K562 (cell line): ENCODE measurements around the gene ARHGAP28. TPM values are rescaled to one million over a fixed set of nuclear protein-coding genes. Genes with fewer than 3 reads are reported as not detected.

Experiments used
- ATF1 ChIP-seq, 2 experiments: fragments of 450-650 bp in 1 of 2; IDR thresholded peaks; 2 replicates each; pipeline ENCODE4 v1.6.1; 2016; ENCODE audit warnings: missing compliant biosample characterization in 1 of 2, missing genetic modification characterization in 1 of 2
- CSDE1 ChIP-seq, 2 experiments: fragments of 450-650 bp; IDR thresholded peaks; 2 replicates each; pipeline ENCODE4 v1.6.1; 2016; ENCODE audit warnings: mild to moderate bottlenecking in 1 of 2
- ELF2 ChIP-seq: fragments of 250-450 bp; sonication (Bioruptor Pico); IDR thresholded peaks from 2 replicates; pipeline ENCODE4 v1.5.0; 2021; ENCODE audit warnings: mild to moderate bottlenecking
- FOXK1 ChIP-seq: sonication (generic); formaldehyde crosslinking; IDR thresholded peaks from 2 replicates; pipeline ENCODE4 v1.8.0; 2022; ENCODE audit warnings: missing genetic modification reagents, mild to moderate bottlenecking, borderline replicate concordance
- HCFC1 ChIP-seq: IDR thresholded peaks from 2 replicates; pipeline ENCODE4 v1.6.1; 2012; ENCODE audit warnings: low read depth, low read length, improper control_type of control experiment
- HDGF ChIP-seq: fragments of 450-650 bp; IDR thresholded peaks from 2 replicates; pipeline ENCODE4 v1.6.1; 2016
- MTA2 ChIP-seq: fragments of 450-650 bp; IDR thresholded peaks from 2 replicates; pipeline ENCODE4 v1.6.1; 2016; ENCODE audit warnings: low read depth
- NCOR1 ChIP-seq: fragments of 450-650 bp; IDR thresholded peaks from 2 replicates; pipeline ENCODE4 v1.6.1; 2016; ENCODE audit warnings: mild to moderate bottlenecking, moderate library complexity
- NELFE ChIP-seq: IDR thresholded peaks from 2 replicates; pipeline ENCODE4 v1.6.1; 2011; ENCODE audit warnings: mild to moderate bottlenecking; ENCODE audit not compliant: insufficient read depth, insufficient read length
- NONO ChIP-seq, 2 experiments: fragments of 200-400 bp in 1 of 2; fragments of 450-650 bp in 1 of 2; formaldehyde crosslinking in 1 of 2; IDR thresholded peaks; 2 replicates each; pipeline ENCODE4 v1.6.1; 2017; ENCODE audit warnings: low read depth in 2 of 2, mild to moderate bottlenecking in 2 of 2, moderate library complexity in 2 of 2, low read length in 1 of 2
- RBM15 ChIP-seq: fragments of 200-400 bp; formaldehyde crosslinking; IDR thresholded peaks from 2 replicates; pipeline ENCODE4 v1.6.1; 2018; ENCODE audit warnings: mild to moderate bottlenecking, low read length, moderate library complexity; ENCODE audit not compliant: insufficient read depth
- TCF7L2 ChIP-seq: fragments of 150-350 bp; IDR thresholded peaks from 2 replicates; pipeline ENCODE4 v1.6.1; 2016; ENCODE audit warnings: low read depth, mild to moderate bottlenecking, low read length, moderate library complexity
- TFAM ChIP-seq: fragments of 250-450 bp; sonication (Bioruptor Pico); conservative IDR thresholded peaks from 2 replicates; pipeline ENCODE4 v1.5.0; 2021; ENCODE audit warnings: mild to moderate bottlenecking, moderate library complexity
- ZBTB2 ChIP-seq: fragments of 450-650 bp; IDR thresholded peaks from 2 replicates; pipeline ENCODE4 v1.6.1; 2016; ENCODE audit warnings: antibody characterized with exemption
- ZNF165 ChIP-seq: fragments of 250-450 bp; sonication (Bioruptor Pico); IDR thresholded peaks from 2 replicates; pipeline ENCODE4 v1.4.0; 2020; ENCODE audit warnings: borderline replicate concordance
- ZNF609 ChIP-seq: sonication (generic); formaldehyde crosslinking; IDR thresholded peaks from 2 replicates; pipeline ENCODE4 v1.8.1; 2023; ENCODE audit warnings: missing genetic modification reagents, mild to moderate bottlenecking, borderline replicate concordance
- polyA plus RNA-seq, 8 experiments: library from polyadenylated mRNA; depleted of rRNA in 4 of 8; stranded (reverse) in 5 of 8; unstranded in 3 of 8; fragments of >200 nt; fragmentation: Nextera tagmentation in 2 of 8; fragmentation: Illumina TruSeq in 1 of 8; extraction: Ambion mirVana in 2 of 8; extraction: Trizol in 1 of 8; gene quantifications; 2 replicates each; pipeline versions ENCODE4 v1.2.1 to v1.2.3, GENCODE V29; 2011 to 2014; ENCODE audit warnings: inconsistent platforms in 1 of 8, missing spikeins in 1 of 8
- total RNA-seq, 7 experiments: library from RNA; depleted of rRNA in 6 of 7; stranded (reverse); fragments of >200 nt in 6 of 7; fragmentation: Illumina TruSeq in 2 of 7; extraction: Trizol in 2 of 7; gene quantifications; 2 replicates each; pipeline versions ENCODE4 v1.2.1 to v1.2.3, GENCODE V29; 2011 to 2021; ENCODE audit warnings: low replicate concordance in 1 of 7
- TF ChIP-seq, protein P1 (sequence below): sonication (generic); formaldehyde crosslinking; IDR thresholded peaks from 2 replicates; pipeline ENCODE4 v1.8.0; 2022; ENCODE audit warnings: missing genetic modification reagents, mild to moderate bottlenecking, borderline replicate concordance
- TF ChIP-seq, protein P2 (sequence below): fragments of 450-650 bp; IDR thresholded peaks from 2 replicates; pipeline ENCODE4 v1.6.1; 2017; ENCODE audit warnings: antibody characterized with exemption

The ARHGAP28 gene
- total and polyA plus RNA-seq, 9 of the 15 experiments (the other 6 are each of a cell fraction or from before 2014, with no cell fraction given): 0.93 to 5.9 (median 5.0) TPM

GRCh38 chr18:6729247-6730091 is at the start of gene ARHGAP28 (continued):
- TF ChIP-seq FOXK1 (CRISPR knock-in tag) (no peak), HDGF (no peak), NONO (IDR thresholded peaks at IDR 0.05; ENCODE audit: low read depth in 2 of 2, low read length in 1 of 2) (peak; percentile 74 to 88), HCFC1 (peak; percentile 40; the same call in 1 of the 2 replicates), RBM15 (no peak), ZNF165 (no peak), MTA2 (no peak), ELF2 (CRISPR knock-in tag) (0 out of 2 replicates have a peak, but pooled peaks have one; percentile 34), CSDE1 (IDR thresholded peaks at IDR 0.05) (no peak), ATF1 (CRISPR knock-in tag; IDR thresholded peaks at IDR 0.05) (0 out of 2 replicates have a peak, but pooled peaks have one; percentile 8), ATF1 (tag; IDR thresholded peaks at IDR 0.05) (peak; percentile 86), ZBTB2 (no peak), ZNF609 (CRISPR knock-in tag) (no peak), TFAM (CRISPR knock-in tag) (no peak), TCF7L2 (no peak), NELFE (no peak), NCOR1 (peak; percentile 11; the same call in 1 of the 2 replicates)
- TF ChIP-seq, protein P1, sequence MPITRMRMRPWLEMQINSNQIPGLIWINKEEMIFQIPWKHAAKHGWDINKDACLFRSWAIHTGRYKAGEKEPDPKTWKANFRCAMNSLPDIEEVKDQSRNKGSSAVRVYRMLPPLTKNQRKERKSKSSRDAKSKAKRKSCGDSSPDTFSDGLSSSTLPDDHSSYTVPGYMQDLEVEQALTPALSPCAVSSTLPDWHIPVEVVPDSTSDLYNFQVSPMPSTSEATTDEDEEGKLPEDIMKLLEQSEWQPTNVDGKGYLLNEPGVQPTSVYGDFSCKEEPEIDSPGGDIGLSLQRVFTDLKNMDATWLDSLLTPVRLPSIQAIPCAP (CRISPR knock-in tag): no peak
- TF ChIP-seq, protein P2, sequence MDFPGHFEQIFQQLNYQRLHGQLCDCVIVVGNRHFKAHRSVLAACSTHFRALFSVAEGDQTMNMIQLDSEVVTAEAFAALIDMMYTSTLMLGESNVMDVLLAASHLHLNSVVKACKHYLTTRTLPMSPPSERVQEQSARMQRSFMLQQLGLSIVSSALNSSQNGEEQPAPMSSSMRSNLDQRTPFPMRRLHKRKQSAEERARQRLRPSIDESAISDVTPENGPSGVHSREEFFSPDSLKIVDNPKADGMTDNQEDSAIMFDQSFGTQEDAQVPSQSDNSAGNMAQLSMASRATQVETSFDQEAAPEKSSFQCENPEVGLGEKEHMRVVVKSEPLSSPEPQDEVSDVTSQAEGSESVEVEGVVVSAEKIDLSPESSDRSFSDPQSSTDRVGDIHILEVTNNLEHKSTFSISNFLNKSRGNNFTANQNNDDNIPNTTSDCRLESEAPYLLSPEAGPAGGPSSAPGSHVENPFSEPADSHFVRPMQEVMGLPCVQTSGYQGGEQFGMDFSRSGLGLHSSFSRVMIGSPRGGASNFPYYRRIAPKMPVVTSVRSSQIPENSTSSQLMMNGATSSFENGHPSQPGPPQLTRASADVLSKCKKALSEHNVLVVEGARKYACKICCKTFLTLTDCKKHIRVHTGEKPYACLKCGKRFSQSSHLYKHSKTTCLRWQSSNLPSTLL: no peak
